Camera-type eye (tissue), 1 donor: Measurements from ENCODE around the gene CNTD1. TPM values are rescaled to one million over a fixed set of nuclear protein-coding genes. Genes with fewer than 3 reads are reported as not detected.

Experiments
- total RNA-seq: library from RNA; depleted of rRNA; stranded (reverse); fragments of >200 nt; gene quantifications from one replicate; pipeline ENCODE4 v1.2.3, GENCODE V29; 2014

The CNTD1 gene, protein sequence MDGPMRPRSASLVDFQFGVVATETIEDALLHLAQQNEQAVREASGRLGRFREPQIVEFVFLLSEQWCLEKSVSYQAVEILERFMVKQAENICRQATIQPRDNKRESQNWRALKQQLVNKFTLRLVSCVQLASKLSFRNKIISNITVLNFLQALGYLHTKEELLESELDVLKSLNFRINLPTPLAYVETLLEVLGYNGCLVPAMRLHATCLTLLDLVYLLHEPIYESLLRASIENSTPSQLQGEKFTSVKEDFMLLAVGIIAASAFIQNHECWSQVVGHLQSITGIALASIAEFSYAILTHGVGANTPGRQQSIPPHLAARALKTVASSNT
- not detected for total RNA-seq

DNA sequence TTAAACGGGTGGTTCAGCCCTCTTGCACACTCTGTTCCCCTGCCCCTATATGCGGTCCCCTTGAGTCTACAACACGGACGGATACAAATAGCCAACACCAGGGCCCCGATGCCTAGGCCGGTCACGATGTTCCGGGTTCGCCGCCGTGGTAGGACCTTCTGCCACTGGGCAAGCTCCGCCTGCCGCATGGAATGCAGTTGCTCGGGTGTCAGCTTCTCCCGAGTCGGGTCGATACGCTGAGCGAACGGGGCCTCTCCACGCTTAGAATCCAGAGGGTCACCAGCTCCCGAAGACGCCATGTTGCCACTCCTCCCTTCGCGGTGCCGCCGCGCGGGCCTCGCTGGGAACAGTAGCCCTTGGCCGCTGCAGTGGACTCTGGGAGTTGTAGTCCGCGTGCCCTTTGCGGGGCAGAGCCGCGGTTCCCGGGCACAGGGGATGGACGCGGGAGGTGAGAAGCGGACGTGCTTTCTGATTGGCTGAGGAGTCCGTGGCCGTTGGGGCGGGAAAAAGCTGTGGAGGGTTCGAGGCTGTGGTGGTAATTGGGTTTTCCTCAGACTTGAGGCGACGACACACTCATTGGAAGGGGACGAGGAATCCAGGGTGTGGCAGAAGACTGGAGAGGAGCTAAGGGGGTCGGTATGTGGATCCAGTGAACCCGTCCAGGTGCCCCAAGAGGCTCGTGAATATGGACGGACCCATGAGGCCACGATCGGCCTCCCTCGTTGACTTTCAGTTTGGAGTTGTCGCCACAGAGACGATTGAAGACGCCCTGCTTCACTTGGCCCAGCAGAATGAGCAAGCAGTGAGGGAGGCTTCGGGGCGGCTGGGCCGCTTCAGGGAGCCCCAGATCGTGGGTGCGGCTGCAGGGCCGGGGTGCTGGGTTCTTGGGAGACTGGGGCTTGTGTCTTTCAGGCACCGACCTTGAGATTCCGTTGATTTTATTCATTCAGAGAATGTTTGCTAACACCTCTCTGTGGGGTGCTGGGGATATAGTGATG lies at the start of gene CNTD1, which contains the start of gene COA3:
CNTD1 (plus strand) TSS at position 479 of the 998 bp plus-strand sequence; CDS start at position 686, 207 bp downstream.
COA3 (minus strand) TSS at position 322 of the 998 bp plus-strand sequence; CDS start at position 299, 23 bp downstream.

DNA sequence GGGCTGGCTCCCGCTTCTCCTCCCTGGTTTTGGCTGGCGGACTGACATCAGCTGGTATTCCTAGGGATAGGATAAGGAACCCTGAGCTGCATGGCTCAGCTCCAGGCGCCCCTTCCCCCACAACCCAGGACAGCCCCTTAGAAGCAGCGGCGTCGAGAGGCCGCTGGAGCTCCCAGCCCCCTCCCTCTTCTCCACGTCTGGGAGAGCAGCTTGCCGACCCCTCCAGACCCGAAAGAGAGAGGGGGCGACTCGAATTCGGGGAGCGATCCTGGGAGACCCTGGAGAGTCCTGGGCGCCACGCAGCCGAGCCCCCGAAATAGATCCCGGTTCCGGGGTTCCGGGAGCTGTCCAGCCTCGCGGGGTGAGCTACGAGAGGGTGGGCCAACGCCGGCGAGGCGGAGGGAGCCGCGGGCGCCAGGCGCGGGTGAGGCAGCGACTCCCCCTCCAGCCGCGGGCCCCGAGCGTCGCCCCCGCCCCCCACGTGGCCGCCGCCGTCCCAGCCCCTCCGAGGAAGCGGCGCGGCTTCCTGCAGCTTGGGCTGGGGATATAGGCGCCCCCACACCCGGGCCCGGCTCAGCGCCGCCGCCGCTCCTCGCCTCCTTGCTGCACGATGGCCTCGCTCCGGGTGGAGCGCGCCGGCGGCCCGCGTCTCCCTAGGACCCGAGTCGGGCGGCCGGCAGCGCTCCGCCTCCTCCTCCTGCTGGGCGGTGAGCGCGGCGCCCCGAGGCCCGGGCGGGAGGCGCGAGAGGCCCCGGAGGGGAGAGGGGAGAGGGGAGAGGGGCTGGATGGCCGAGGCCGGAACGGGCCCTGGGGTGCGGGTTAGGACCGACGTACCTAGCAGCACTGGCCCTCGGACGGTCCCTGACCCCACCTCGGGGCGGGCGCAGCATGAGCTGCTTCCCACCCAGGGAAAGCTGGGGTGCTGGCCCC lies 37.7 kb upstream of the CNTD1 start, which contains the start of gene RAMP2:
RAMP2 (plus strand) TSS at position 576 of the 930 bp plus-strand sequence; CDS start at position 611, 35 bp downstream.

DNA sequence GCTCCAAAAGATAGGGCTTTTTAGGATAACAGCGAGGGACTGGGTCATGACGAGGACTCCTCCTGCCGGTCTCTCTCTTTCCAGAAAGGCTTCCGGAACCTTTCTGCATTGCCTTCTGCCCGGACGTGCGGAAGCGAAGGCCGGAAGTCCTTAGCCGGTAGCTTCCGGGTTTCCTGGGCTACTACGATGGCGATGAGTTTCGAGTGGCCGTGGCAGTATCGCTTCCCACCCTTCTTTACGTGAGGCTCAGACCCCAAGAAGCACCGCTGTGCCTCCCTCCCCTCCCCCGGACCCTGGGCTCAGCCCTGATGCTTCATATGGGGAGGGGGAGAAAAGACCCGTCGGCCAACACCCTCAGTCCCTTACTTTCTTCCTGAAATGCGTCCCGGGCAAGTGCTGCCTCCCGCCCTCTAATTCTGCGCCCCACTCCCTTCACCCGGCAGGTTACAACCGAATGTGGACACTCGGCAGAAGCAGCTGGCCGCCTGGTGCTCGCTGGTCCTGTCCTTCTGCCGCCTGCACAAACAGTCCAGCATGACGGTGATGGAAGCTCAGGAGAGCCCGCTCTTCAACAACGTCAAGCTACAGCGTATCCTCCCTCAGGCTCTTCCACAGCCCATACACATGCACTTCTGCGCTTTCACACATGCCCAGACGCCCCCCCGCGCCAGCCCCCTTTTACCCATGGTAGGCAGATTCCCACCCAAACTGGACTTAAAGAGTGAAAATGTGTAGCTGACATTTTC lies 25.2 kb upstream of the CNTD1 start, which contains the start of gene VPS25:
VPS25 (plus strand) TSS at position 160 of the 746 bp plus-strand sequence; CDS start at position 187, 27 bp downstream.

DNA sequence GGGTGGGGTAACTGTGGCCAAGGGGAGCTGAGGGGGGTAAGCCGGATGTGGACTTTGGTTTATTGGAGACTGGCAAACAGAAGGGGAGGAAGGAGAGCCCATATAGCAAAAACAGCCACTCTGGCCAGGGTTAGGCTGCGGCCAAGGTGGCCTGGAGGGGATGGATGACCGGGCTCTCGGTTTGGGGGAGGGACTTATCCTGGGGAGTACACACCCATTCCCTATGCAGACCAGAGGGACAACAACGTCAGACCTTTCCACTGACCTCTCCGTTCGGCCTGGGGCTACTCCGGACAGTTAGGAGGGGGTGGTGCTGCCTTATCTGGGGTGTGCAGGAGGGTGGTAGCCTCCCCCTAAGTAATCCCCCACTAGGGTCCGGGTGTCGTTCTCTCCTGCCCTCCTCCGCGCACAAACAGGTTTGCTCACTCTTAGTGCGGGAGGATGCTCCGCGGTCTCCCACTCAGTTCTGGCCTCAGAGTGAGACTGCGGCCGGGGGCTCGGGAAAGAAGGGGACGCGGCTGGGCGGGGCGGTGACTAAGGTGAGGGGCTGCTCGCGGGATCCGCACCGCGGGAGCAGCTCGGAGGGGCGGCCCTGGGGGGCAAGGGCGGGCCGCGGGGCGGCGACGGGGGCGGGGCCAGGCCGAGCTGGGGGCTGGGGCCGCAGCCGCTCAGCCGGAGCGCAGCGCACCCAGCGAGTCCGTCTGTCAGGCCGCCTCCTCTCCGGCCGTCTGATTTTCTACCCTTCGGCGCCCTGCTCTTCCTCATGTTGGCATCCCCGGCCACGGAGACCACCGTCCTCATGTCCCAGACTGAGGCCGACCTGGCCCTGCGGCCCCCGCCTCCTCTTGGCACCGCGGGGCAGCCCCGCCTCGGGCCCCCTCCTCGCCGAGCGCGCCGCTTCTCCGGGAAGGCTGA lies 18.5 kb upstream of the CNTD1 start, which contains the start of gene WNK4:
WNK4 (plus strand) TSS at position 675 of the 915 bp plus-strand sequence; CDS start at position 764, 89 bp downstream.

DNA sequence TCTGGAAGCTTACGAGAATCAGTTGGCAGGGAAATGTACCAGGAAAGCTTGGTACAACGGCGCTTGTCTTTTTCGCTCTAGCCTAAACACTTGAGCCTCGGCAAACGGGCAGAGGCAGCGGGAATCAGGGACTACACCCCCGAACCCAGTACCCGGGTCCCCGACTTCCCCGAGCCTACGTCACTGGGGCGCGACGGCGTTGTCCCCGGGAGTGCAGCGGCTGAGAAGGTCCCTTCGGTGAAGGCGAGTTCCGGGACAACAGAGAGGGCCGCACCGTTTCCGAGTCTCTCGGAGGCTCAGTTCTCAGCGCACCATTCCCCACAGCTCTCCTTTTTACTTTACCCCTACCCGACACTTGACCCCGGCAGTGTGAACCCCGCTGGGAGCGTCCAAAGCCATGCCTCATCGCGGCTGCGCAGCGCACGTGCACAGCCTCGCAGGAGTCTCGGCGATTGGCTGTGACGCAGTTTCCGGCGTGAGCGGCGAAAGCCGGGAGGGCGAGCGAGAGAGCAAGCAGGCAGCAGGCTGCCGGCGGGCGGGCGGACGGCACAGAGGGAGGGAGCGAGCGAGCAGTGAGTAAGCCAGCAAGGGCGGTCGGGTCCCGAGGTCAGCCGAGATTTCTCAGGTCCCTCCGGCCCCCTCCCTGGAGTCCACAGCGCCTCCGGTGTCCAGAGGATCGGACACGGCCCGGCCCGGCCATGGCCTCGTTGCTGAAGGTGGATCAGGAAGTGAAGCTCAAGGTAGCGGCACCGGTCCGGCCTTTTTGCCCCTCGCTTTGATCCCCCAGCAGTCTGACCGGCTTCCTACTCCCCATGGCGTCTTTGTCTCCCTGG lies 34.5 kb downstream of the CNTD1 start, which contains the start of gene PSME3:
PSME3 (plus strand) TSS at position 464 of the 833 bp plus-strand sequence; CDS start at position 699, 235 bp downstream.

DNA sequence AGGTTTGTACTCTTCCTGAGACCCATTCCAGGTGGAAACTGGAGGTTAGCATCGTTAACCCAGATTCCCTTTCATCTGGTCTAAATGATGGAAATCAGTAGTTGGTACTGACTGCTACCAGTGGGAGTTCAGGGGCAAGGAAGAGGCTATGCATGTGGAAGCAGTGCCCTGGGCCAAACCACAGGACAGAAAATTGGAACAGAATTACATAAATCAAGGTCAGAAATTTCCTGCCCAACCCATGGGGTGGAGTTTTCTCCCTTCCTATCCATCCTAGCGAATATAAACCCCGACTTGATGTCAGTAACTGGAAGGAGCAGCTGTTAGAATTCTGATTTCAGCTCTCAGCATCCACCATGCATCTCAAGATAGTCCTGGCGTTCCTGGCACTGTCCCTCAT lies 45.6 kb downstream of the CNTD1 start, which contains the start of gene AOC2:
AOC2 (plus strand) TSS at position 310 of the 400 bp plus-strand sequence; CDS start at position 357, 47 bp downstream.

DNA sequence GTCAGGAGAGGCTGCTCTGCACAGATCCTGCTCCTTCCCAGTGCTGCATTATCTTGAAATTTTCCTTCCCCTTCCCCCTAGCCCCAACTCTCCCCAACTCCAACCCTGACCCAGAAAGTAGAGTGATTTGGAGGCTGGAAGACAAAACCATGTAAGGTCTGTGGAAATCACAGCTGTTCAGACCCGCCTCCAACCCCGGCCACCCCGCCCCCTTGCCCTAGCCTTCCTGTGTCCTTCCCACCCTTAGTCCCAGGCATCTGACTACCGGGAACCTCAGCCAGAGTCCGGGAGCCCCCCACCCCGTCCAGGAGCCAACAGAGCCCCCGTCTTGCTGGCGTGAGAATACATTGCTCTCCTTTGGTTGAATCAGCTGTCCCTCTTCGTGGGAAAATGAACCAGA lies 52.3 kb downstream of the CNTD1 start, which contains the start of gene AOC3:
AOC3 (plus strand) TSS at position 246 of the 400 bp plus-strand sequence; CDS start at position 391, 145 bp downstream.

Other genes starting within 250 kb of the CNTD1 start
- 1.1 TPM for gene HSD17B1, start 245.9 kb upstream of the CNTD1 start, total RNA-seq
- 19.0 TPM for gene COASY, start 236.7 kb upstream of the CNTD1 start, total RNA-seq
- gene MLX, start 231.8 kb upstream of the CNTD1 start, total RNA-seq = 29.8 TPM
- gene PSMC3IP, start 221.1 kb upstream of the CNTD1 start, total RNA-seq = 6.5 TPM
- gene RETREG3, start 189.5 kb upstream of the CNTD1 start, total RNA-seq = 92.3 TPM
- gene TUBG1, start 189.2 kb upstream of the CNTD1 start, total RNA-seq = 28.0 TPM
- 17.0 TPM for gene TUBG2, start 139.6 kb upstream of the CNTD1 start, total RNA-seq
- gene PLEKHH3, start 121.9 kb upstream of the CNTD1 start, total RNA-seq = 20.6 TPM
- 1.2 TPM for gene CCR10, start 117.0 kb upstream of the CNTD1 start, total RNA-seq
- 20.9 TPM for gene CNTNAP1, start 116.3 kb upstream of the CNTD1 start, total RNA-seq
- gene EZH1, start 53.8 kb upstream of the CNTD1 start, total RNA-seq = 60.3 TPM
- gene RAMP2, start 37.6 kb upstream of the CNTD1 start, total RNA-seq = 26.2 TPM
- gene VPS25, start 25.4 kb upstream of the CNTD1 start, total RNA-seq = 48.2 TPM
- gene WNK4, start 18.3 kb upstream of the CNTD1 start, total RNA-seq = 0.33 TPM
- 52.7 TPM for gene COA3, start 157 bp upstream of the CNTD1 start, total RNA-seq
- 76.0 TPM for gene BECN1, start 25.4 kb downstream of the CNTD1 start, total RNA-seq
- 49.4 TPM for gene PSME3, start 34.5 kb downstream of the CNTD1 start, total RNA-seq
- gene AOC2, start 45.7 kb downstream of the CNTD1 start, total RNA-seq = 44.6 TPM
- gene AOC3, start 52.3 kb downstream of the CNTD1 start, total RNA-seq = 18.6 TPM
- gene G6PC1, start 101.9 kb downstream of the CNTD1 start, total RNA-seq = not detected
- gene AARSD1, start 165.6 kb downstream of the CNTD1 start, total RNA-seq = 22.0 TPM
- 4.0 TPM for gene PTGES3L, start 181.2 kb downstream of the CNTD1 start, total RNA-seq
- gene RUNDC1, start 181.7 kb downstream of the CNTD1 start, total RNA-seq = 16.8 TPM
- gene RPL27, start 199.6 kb downstream of the CNTD1 start, total RNA-seq = 706 TPM
- gene IFI35, start 207.9 kb downstream of the CNTD1 start, total RNA-seq = 9.0 TPM
- 73.2 TPM for gene VAT1, start 223.5 kb downstream of the CNTD1 start, total RNA-seq
- 8.2 TPM for gene RND2, start 226.4 kb downstream of the CNTD1 start, total RNA-seq